GM18508 (cell line): ENCODE data around the gene ZC3H8.

Experiments
- ATAC-seq: cut with Tn5 transposase; IDR thresholded peaks from one replicate; pipeline ENCODE4 v1.9.1; 2021; ENCODE audit warnings: moderate number of reproducible peaks; ENCODE audit not compliant: insufficient read depth, unreplicated experiment

Gene ZC3H8

GRCh38 chr2:112168422-112169124 lies 86.3 kb downstream of the ZC3H8 start:
- ATAC-seq: no peak

- no peak for ATAC-seq
Observed at GRCh38 chr2:112166806-112167499, 87.9 kb downstream of the ZC3H8 start.

GRCh38 chr2:112165296-112165695 lies 89.5 kb downstream of the ZC3H8 start:
- ATAC-seq: no peak

GRCh38 chr2:112164876-112165275 lies 90.0 kb downstream of the ZC3H8 start:
- ATAC-seq: no peak

- no peak for ATAC-seq
Observed at GRCh38 chr2:112163541-112163981, 91.3 kb downstream of the ZC3H8 start.

- ATAC-seq: no peak
Observed at GRCh38 chr2:112162956-112163355, 91.9 kb downstream of the ZC3H8 start.

GRCh38 chr2:112162341-112162740 lies 92.5 kb downstream of the ZC3H8 start:
- ATAC-seq: no peak
